ENCODE results near the gene SERPINE2.

The SERPINE2 gene

GRCh38 chr2:224062481-224063297 is 23.6 kb upstream of the SERPINE2 start:
- Mint-ChIP-seq H3K9me3 (no peaks in the 10 kb centered on the region), H3K27me3 (ENCODE audit: low read depth) (peaks cover 13% of the 10 kb centered on the region), H3K36me3 (ENCODE audit: low read depth) (no peaks in the 10 kb centered on the region), H3K4me1 (ENCODE audit: low read depth) (no peaks in the 10 kb centered on the region), H3K4me3 (no peak overlapping the region), H3K27ac (no peak overlapping the region)
- no peak for DNase-seq (ENCODE audit: low spot score)

GRCh38 chr2:224060783-224061482 is 21.8 kb upstream of the SERPINE2 start:
- peaks cover 6% of the 10 kb centered on the region for H3K27me3 Mint-ChIP-seq (ENCODE audit: low read depth)
- H3K36me3 Mint-ChIP-seq (ENCODE audit: low read depth): no peaks in the 10 kb centered on the region
- no peak for DNase-seq (ENCODE audit: low spot score)
- no peaks in the 10 kb centered on the region for H3K4me1 Mint-ChIP-seq (ENCODE audit: low read depth)
- no peak overlapping the region for H3K4me3 Mint-ChIP-seq
- H3K27ac Mint-ChIP-seq: no peak overlapping the region
- H3K9me3 Mint-ChIP-seq: no peaks in the 10 kb centered on the region

GRCh38 chr2:224059178-224059577 is 20.1 kb upstream of the SERPINE2 start:
- H3K36me3 Mint-ChIP-seq (ENCODE audit: low read depth): no peaks in the 10 kb centered on the region
- no peak overlapping the region for H3K4me3 Mint-ChIP-seq
- no peaks in the 10 kb centered on the region for H3K9me3 Mint-ChIP-seq
- peaks cover 2% of the 10 kb centered on the region for H3K27me3 Mint-ChIP-seq (ENCODE audit: low read depth)
- H3K4me1 Mint-ChIP-seq (ENCODE audit: low read depth): no peaks in the 10 kb centered on the region
- H3K27ac Mint-ChIP-seq: no peak overlapping the region
- DNase-seq (ENCODE audit: low spot score): no peak

DNA sequence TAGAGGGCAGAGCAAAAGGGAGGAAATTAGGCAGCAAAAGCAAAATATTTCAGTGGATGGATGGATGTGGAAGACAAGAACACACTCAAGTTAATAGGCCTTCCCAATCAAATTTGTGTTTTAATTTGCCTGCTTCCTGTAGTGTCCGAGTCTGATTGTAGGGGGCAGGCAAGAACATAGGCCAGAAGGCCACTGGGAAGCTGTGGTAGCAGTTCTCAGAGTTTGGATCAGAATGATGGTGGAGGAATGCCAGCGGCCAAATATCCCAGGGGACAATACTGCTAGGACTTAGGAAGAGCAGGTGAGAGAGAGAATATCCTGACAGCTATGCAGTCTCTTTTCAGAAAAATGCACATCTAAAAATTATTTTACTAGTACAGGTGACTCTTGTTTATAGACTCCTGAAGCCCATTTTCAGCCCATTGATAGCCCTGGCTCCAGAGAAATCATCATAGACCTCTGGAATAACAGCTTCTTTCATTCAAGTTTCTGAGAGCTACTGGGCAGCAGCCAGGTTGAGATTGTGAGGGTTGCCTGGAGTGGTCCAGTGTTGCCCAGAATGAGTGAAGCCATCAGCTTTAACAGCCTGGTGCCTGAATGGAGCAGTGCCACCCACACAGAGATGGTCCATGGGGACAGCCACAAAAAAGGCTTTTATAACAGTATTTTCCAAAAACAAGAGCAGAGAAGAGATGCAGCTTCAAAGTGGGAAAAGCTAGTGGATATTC is 19.1 kb upstream of the SERPINE2 start:
- no peak overlapping the region for H3K4me3 Mint-ChIP-seq
- peaks cover 4% of the 10 kb centered on the region for H3K27me3 Mint-ChIP-seq (ENCODE audit: low read depth)
- H3K9me3 Mint-ChIP-seq: no peaks in the 10 kb centered on the region
- no peaks in the 10 kb centered on the region for H3K4me1 Mint-ChIP-seq (ENCODE audit: low read depth)
- no peak for DNase-seq (ENCODE audit: low spot score)
- H3K27ac Mint-ChIP-seq: no peak overlapping the region
- H3K36me3 Mint-ChIP-seq (ENCODE audit: low read depth): no peaks in the 10 kb centered on the region

DNA sequence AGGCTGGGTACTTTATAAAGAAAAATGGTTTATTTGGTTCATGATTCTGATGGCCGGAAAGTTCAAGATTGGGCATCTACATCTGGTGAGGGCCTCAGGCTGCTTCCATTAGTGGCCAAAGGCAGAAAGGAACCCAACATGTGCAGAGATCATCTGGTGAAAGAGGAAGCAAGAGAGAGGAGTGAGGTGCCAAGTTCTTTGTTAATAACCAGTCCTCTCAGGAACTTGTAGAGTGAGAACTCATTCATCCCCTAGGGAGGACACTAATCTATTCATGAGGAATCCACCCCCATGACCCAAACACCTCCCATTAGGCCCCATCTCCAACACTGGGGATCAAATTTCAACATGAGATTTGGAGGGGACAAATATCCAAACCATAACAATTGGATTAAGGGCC is 17.8 kb upstream of the SERPINE2 start:
- H3K4me1 Mint-ChIP-seq (ENCODE audit: low read depth): no peaks in the 10 kb centered on the region
- DNase-seq (ENCODE audit: low spot score): no peak
- no peak overlapping the region for H3K4me3 Mint-ChIP-seq
- no peak overlapping the region for H3K27ac Mint-ChIP-seq
- H3K9me3 Mint-ChIP-seq: no peaks in the 10 kb centered on the region
- H3K27me3 Mint-ChIP-seq (ENCODE audit: low read depth): peaks cover 8% of the 10 kb centered on the region
- no peaks in the 10 kb centered on the region for H3K36me3 Mint-ChIP-seq (ENCODE audit: low read depth)

- Mint-ChIP-seq H3K4me3 (no peak overlapping the region), H3K27me3 (ENCODE audit: low read depth) (peaks cover 22% of the 10 kb centered on the region), H3K4me1 (ENCODE audit: low read depth) (no peaks in the 10 kb centered on the region), H3K27ac (no peak overlapping the region), H3K36me3 (ENCODE audit: low read depth) (no peaks in the 10 kb centered on the region), H3K9me3 (no peaks in the 10 kb centered on the region)
- no peak for DNase-seq (ENCODE audit: low spot score)
Observed at GRCh38 chr2:224055101-224055500, 16.0 kb upstream of the SERPINE2 start.

- no peaks in the 10 kb centered on the region for H3K9me3 Mint-ChIP-seq
- DNase-seq (ENCODE audit: low spot score): no peak
- H3K27ac Mint-ChIP-seq: no peak overlapping the region
- no peak overlapping the region for H3K4me3 Mint-ChIP-seq
- no peaks in the 10 kb centered on the region for H3K4me1 Mint-ChIP-seq (ENCODE audit: low read depth)
- H3K36me3 Mint-ChIP-seq (ENCODE audit: low read depth): no peaks in the 10 kb centered on the region
- H3K27me3 Mint-ChIP-seq (ENCODE audit: low read depth): peaks cover 56% of the 10 kb centered on the region
Observed at GRCh38 chr2:224046752-224047151, 7.7 kb upstream of the SERPINE2 start.

DNA sequence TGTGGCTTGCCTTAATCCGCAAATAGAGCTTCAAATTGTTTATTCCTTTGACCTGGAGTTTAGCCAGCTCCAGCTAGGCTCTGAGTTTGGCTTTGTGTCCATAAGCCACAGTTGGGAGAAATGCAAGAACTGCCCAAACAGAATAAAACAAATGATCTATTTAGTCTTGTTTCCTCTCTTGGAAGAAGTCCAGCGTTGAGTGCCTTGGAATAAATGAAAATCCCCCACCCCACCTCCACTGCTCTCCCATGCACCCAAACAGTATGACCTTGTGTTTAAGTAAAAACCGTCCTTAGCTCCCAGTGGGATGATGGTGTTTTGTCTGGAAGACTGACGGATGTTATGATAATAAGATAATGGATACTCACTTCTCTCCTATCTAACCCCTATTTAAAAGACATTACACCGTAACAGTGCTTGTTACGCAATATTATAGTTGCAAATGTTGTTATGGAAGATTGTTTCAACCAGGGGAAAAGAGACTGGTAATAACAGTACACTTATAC is 3.2 kb upstream of the SERPINE2 start:
- H3K4me1 Mint-ChIP-seq (ENCODE audit: low read depth): peaks cover 15% of the 10 kb centered on the region
- H3K9me3 Mint-ChIP-seq: no peaks in the 10 kb centered on the region
- H3K27ac Mint-ChIP-seq: no peak overlapping the region
- H3K27me3 Mint-ChIP-seq (ENCODE audit: low read depth): peaks cover 58% of the 10 kb centered on the region
- H3K4me3 Mint-ChIP-seq: no peak overlapping the region
- H3K36me3 Mint-ChIP-seq (ENCODE audit: low read depth): no peaks in the 10 kb centered on the region
- DNase-seq (ENCODE audit: low spot score): no peak

DNA sequence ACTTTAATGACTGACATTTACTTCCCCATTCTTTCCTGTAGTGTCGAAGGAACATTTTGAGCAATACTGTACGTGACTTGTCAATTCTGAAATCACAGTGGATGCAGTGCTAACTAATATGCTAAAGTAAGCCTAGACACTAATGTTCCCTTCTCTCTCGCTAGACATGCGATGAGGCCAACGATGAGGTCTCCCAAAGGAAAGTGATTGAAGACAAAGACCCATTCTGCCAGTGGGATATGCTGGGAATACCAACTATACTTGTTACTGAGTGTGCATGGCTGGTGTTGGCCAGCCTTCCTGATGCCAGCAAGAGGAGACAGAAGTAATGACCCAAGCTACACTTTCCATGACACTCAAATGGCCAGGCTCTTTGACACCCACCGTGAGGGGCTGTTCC is 2.5 kb upstream of the SERPINE2 start:
- peaks cover 60% of the 10 kb centered on the region for H3K27me3 Mint-ChIP-seq (ENCODE audit: low read depth)
- no peak overlapping the region for H3K27ac Mint-ChIP-seq
- H3K4me3 Mint-ChIP-seq: no peak overlapping the region
- H3K9me3 Mint-ChIP-seq: no peaks in the 10 kb centered on the region
- DNase-seq (ENCODE audit: low spot score): no peak
- H3K36me3 Mint-ChIP-seq (ENCODE audit: low read depth): no peaks in the 10 kb centered on the region
- peaks cover 21% of the 10 kb centered on the region for H3K4me1 Mint-ChIP-seq (ENCODE audit: low read depth)

GRCh38 chr2:224040753-224041152 is 1.7 kb upstream of the SERPINE2 start:
- peak overlapping the region; percentile 6 for H3K4me3 Mint-ChIP-seq
- H3K27ac Mint-ChIP-seq: no peak overlapping the region
- H3K4me1 Mint-ChIP-seq (ENCODE audit: low read depth): peaks cover 23% of the 10 kb centered on the region
- no peaks in the 10 kb centered on the region for H3K9me3 Mint-ChIP-seq
- no peaks in the 10 kb centered on the region for H3K36me3 Mint-ChIP-seq (ENCODE audit: low read depth)
- no peak for DNase-seq (ENCODE audit: low spot score)
- peaks cover 60% of the 10 kb centered on the region for H3K27me3 Mint-ChIP-seq (ENCODE audit: low read depth)

GRCh38 chr2:224039770-224040440 is 819 bp upstream of the SERPINE2 start:
- DNase-seq (ENCODE audit: low spot score): no peak
- Mint-ChIP-seq H3K27ac (no peak overlapping the region), H3K36me3 (ENCODE audit: low read depth) (no peaks in the 10 kb centered on the region), H3K27me3 (ENCODE audit: low read depth) (peaks cover 58% of the 10 kb centered on the region), H3K4me3 (peak overlapping the region; percentile 67), H3K4me1 (ENCODE audit: low read depth) (peaks cover 23% of the 10 kb centered on the region), H3K9me3 (no peaks in the 10 kb centered on the region)

DNA sequence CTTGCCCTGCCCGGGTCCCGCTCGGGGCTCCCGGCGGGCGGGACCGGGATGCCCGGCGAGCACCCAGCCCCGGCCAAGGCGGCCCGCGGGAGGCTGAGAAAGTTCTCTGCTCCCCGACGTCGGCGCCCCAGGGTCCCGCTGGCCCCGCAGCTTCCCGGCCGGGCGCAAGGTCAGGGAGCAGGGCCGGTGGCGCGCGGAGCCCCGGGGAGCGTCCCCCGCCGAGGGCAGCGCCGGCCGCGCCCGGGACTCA is 331 bp downstream of the SERPINE2 start:
- Mint-ChIP-seq H3K27me3 (ENCODE audit: low read depth) (peaks cover 48% of the 10 kb centered on the region), H3K4me3 (no peak overlapping the region)
- DNase-seq (ENCODE audit: low spot score): no peak

GRCh38 chr2:224038049-224038829 is 847 bp downstream of the SERPINE2 start:
- Mint-ChIP-seq H3K27ac (peak overlapping the region; percentile 47), H3K4me1 (ENCODE audit: low read depth) (peaks cover 34% of the 10 kb centered on the region), H3K27me3 (ENCODE audit: low read depth) (peaks cover 43% of the 10 kb centered on the region), H3K4me3 (peak overlapping the region; percentile 92), H3K9me3 (no peaks in the 10 kb centered on the region), H3K36me3 (ENCODE audit: low read depth) (peaks cover 4% of the 10 kb centered on the region)
- peak; percentile 56 for DNase-seq (ENCODE audit: low spot score)

More for the DNA sequence above, 331 bp downstream of the SERPINE2 start:
- H3K27ac Mint-ChIP-seq: no peak overlapping the region
- H3K9me3 Mint-ChIP-seq: no peaks in the 10 kb centered on the region
- peaks cover 4% of the 10 kb centered on the region for H3K36me3 Mint-ChIP-seq (ENCODE audit: low read depth)
- peaks cover 28% of the 10 kb centered on the region for H3K4me1 Mint-ChIP-seq (ENCODE audit: low read depth)
